K562 (cell line): Measurements from ENCODE around the gene LAIR2. TPM values are rescaled to one million over a fixed set of nuclear protein-coding genes. Genes with fewer than 3 reads are reported as not detected.

Experiments used
- ATF6 ChIP-seq: sonication (generic); formaldehyde crosslinking; IDR thresholded peaks from 2 replicates; pipeline ENCODE4 v1.4.0; 2020; ENCODE audit warnings: mild to moderate bottlenecking, missing genetic modification reagents
- CHD1 ChIP-seq: fragments of 200-600 bp; sonication (generic); IDR thresholded peaks from one replicate; pipeline ENCODE4 v1.6.1; 2012; ENCODE audit warnings: mild to moderate bottlenecking, moderate library complexity, low read length, inconsistent platforms
- DDX20 ChIP-seq: fragments of 450-650 bp; IDR thresholded peaks from 2 replicates; pipeline ENCODE4 v1.6.1; 2016; ENCODE audit warnings: missing genetic modification characterization, low read depth, mild to moderate bottlenecking, missing compliant biosample characterization, moderate library complexity
- DLX4 ChIP-seq: fragments of 250-450 bp; sonication (Bioruptor Pico); IDR thresholded peaks from 2 replicates; pipeline ENCODE4 v1.6.1; 2021; ENCODE audit warnings: mild to moderate bottlenecking
- E2F5 ChIP-seq: sonication (generic); formaldehyde crosslinking; IDR thresholded peaks from 2 replicates; pipeline ENCODE4 v1.8.0; 2022; ENCODE audit warnings: mild to moderate bottlenecking, missing genetic modification reagents
- ELF1 ChIP-seq: fragments of 200-800 bp; sonication (Bioruptor generic); IDR thresholded peaks from 2 replicates; pipeline ENCODE4 v1.6.1; 2016; ENCODE audit warnings: missing genetic modification characterization, missing compliant biosample characterization
- ESRRB ChIP-seq: fragments of 250-450 bp; sonication (Bioruptor Pico); IDR thresholded peaks from 2 replicates; pipeline ENCODE4 v1.5.0; 2020; ENCODE audit warnings: mild to moderate bottlenecking, moderate library complexity, borderline replicate concordance
- IFI16 ChIP-seq: fragments of 250-450 bp; sonication (Bioruptor Pico); IDR thresholded peaks from 2 replicates; pipeline ENCODE4 v2.1.2; 2022; ENCODE audit warnings: mild to moderate bottlenecking, inconsistent platforms
- KAT2B ChIP-seq: IDR thresholded peaks from one replicate; pipeline ENCODE4 v1.6.1; 2012; ENCODE audit warnings: low read depth, mild to moderate bottlenecking, control low read depth, inconsistent platforms, low read length, moderate library complexity
- MBD1 ChIP-seq: fragments of 250-450 bp; sonication (Bioruptor Pico); IDR thresholded peaks from 2 replicates; pipeline ENCODE4 v1.8.0; 2022; ENCODE audit warnings: inconsistent platforms
- NCOA6 ChIP-seq: fragments of 450-650 bp; IDR thresholded peaks from 2 replicates; pipeline ENCODE4 v1.6.1; 2017; ENCODE audit warnings: mild to moderate bottlenecking
- NFIX ChIP-seq: fragments of 250-450 bp; sonication (Bioruptor Pico); IDR thresholded peaks from 2 replicates; pipeline ENCODE4 v1.4.0; 2020; ENCODE audit warnings: low read depth, mild to moderate bottlenecking, moderate library complexity
- PHTF2 ChIP-seq: fragments of 250-450 bp; sonication (Bioruptor Pico); IDR thresholded peaks from 2 replicates; pipeline ENCODE4 v1.5.0; 2021; ENCODE audit warnings: mild to moderate bottlenecking
- RBM17 ChIP-seq: fragments of 200-400 bp; formaldehyde crosslinking; IDR thresholded peaks from 2 replicates; pipeline ENCODE4 v1.6.1; 2017; ENCODE audit warnings: low read depth, mild to moderate bottlenecking, low read length, borderline replicate concordance
- SIN3B ChIP-seq: fragments of 450-650 bp; IDR thresholded peaks from 2 replicates; pipeline ENCODE4 v1.6.1; 2017; ENCODE audit warnings: low read depth, mild to moderate bottlenecking, moderate library complexity
- TEAD2 ChIP-seq: fragments of 450-650 bp; IDR thresholded peaks from 2 replicates; pipeline ENCODE4 v1.6.1; 2016; ENCODE audit warnings: missing genetic modification characterization, control low read depth, missing compliant biosample characterization
- TGIF2 ChIP-seq: sonication (generic); formaldehyde crosslinking; IDR thresholded peaks from 2 replicates; pipeline ENCODE4 v1.8.1; 2022; ENCODE audit warnings: mild to moderate bottlenecking, missing genetic modification reagents, moderate library complexity
- ZBTB33 ChIP-seq: sonication (generic); formaldehyde crosslinking; IDR thresholded peaks from 2 replicates; pipeline ENCODE4 v1.8.1; 2023; ENCODE audit warnings: mild to moderate bottlenecking, missing genetic modification reagents
- ZNF121 ChIP-seq: sonication (generic); formaldehyde crosslinking; conservative IDR thresholded peaks from 2 replicates; pipeline ENCODE4 v1.8.0; 2022; ENCODE audit warnings: missing genetic modification reagents
- ZNF354B ChIP-seq: fragments of 250-450 bp; sonication (Bioruptor Pico); IDR thresholded peaks from 2 replicates; pipeline ENCODE4 v1.4.0; 2020
- ZZZ3 ChIP-seq: fragments of 450-650 bp; IDR thresholded peaks from 2 replicates; pipeline ENCODE4 v1.6.1; 2016; ENCODE audit warnings: antibody characterized with exemption, mild to moderate bottlenecking, moderate library complexity
- polyA plus RNA-seq, 8 experiments: library from polyadenylated mRNA; depleted of rRNA in 4 of 8; stranded (reverse) in 5 of 8; unstranded in 3 of 8; fragments of >200 nt; fragmentation: Nextera tagmentation in 2 of 8; fragmentation: Illumina TruSeq in 1 of 8; extraction: Ambion mirVana in 2 of 8; extraction: Trizol in 1 of 8; gene quantifications; 2 replicates each; pipeline versions ENCODE4 v1.2.1 to v1.2.3, GENCODE V29; 2011 to 2014; ENCODE audit warnings: inconsistent platforms in 1 of 8, missing spikeins in 1 of 8
- total RNA-seq, 7 experiments: library from RNA; depleted of rRNA in 6 of 7; stranded (reverse); fragments of >200 nt in 6 of 7; fragmentation: Illumina TruSeq in 2 of 7; extraction: Trizol in 2 of 7; gene quantifications; 2 replicates each; pipeline versions ENCODE4 v1.2.1 to v1.2.3, GENCODE V29; 2011 to 2021; ENCODE audit warnings: low replicate concordance in 1 of 7

The LAIR2 gene
- total and polyA plus RNA-seq, 9 of the 15 experiments (the other 6 are each of a cell fraction or from before 2014, with no cell fraction given) = not detected

GRCh38 chr19:54462655-54463530 is 39.7 kb upstream of the LAIR2 start (continued):
- TF ChIP-seq RBM17 = no peak
- TF ChIP-seq ZZZ3 = no peak
- TF ChIP-seq KAT2B = no peak
- TF ChIP-seq ZBTB33 (CRISPR knock-in tag) = peak; percentile 99
- TF ChIP-seq ZNF121 (CRISPR knock-in tag) = no peak
- TF ChIP-seq ESRRB = 0 out of 2 replicates have a peak, but pooled peaks have one; percentile 36
- TF ChIP-seq E2F5 (CRISPR knock-in tag) = no peak
- no peak for TF ChIP-seq DLX4 (CRISPR knock-in tag)
- no peak for TF ChIP-seq IFI16 (CRISPR knock-in tag)
- TF ChIP-seq ELF1 = no peak
- no peak for TF ChIP-seq TEAD2 (tag)
- no peak for TF ChIP-seq DDX20 (tag)
- no peak for TF ChIP-seq PHTF2 (CRISPR knock-in tag)
- TF ChIP-seq SIN3B = no peak
- TF ChIP-seq CHD1 = peak; percentile 56
- no peak for TF ChIP-seq ATF6
- TF ChIP-seq MBD1 (CRISPR knock-in tag) = no peak
- TF ChIP-seq TGIF2 (CRISPR knock-in tag) = no peak
- TF ChIP-seq NCOA6 = no peak
- no peak for TF ChIP-seq ZNF354B (CRISPR knock-in tag)
- TF ChIP-seq NFIX (CRISPR knock-in tag) = no peak
